ENCODE data around the gene KLC1.
A peak's percentile ranks its signal among the peaks of the same experiment; 100 is the strongest.

DNA sequence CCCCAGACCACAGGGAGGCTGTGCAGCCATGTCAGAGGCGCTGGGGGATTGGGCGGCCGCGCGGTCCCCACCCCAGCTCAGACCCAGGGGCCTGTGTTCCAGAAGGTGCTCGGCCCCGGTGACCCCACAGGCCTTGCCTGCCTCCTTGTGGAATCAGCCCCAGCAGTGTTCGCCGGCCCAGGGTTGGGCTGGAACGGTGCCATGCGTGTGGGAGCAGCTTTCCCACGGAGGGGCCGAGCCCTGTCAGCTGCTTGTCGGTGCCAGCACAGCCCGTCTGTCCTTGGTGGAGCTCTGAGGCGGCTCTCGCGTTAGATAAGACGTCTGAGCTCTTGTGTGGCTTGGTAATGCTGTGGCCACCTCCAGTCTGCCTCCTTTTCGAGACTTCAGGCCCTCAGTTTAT is 95.1 kb downstream of the KLC1 start:
- TF ChIP-seq POLR2AphosphoS5 (IDR thresholded peaks at IDR 0.05): peak in 1 of 3 donors; percentile 48
- TF ChIP-seq, protein P1, sequence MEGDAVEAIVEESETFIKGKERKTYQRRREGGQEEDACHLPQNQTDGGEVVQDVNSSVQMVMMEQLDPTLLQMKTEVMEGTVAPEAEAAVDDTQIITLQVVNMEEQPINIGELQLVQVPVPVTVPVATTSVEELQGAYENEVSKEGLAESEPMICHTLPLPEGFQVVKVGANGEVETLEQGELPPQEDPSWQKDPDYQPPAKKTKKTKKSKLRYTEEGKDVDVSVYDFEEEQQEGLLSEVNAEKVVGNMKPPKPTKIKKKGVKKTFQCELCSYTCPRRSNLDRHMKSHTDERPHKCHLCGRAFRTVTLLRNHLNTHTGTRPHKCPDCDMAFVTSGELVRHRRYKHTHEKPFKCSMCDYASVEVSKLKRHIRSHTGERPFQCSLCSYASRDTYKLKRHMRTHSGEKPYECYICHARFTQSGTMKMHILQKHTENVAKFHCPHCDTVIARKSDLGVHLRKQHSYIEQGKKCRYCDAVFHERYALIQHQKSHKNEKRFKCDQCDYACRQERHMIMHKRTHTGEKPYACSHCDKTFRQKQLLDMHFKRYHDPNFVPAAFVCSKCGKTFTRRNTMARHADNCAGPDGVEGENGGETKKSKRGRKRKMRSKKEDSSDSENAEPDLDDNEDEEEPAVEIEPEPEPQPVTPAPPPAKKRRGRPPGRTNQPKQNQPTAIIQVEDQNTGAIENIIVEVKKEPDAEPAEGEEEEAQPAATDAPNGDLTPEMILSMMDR (IDR thresholded peaks at IDR 0.05): no peak
- TF ChIP-seq POLR2A (IDR thresholded peaks at IDR 0.05): no peak
